GM21825 (cell line): Measurements from ENCODE around the gene PEF1.
A peak's percentile ranks its signal among the peaks of the same experiment; 100 is the strongest.
"Not testable (repeated sequence)": the region's sequence is repeated elsewhere in the genome, so short reads cannot be mapped to it uniquely, and the experiment has no call there.

Experiments used
- ATAC-seq: cut with Tn5 transposase; IDR thresholded peaks from one replicate; pipeline ENCODE4 v1.9.1; 2021; ENCODE audit warnings: mild to moderate bottlenecking, moderate library complexity; ENCODE audit not compliant: unreplicated experiment

The PEF1 gene

GRCh38 chr1:31615414-31615813 is 29.3 kb downstream of the PEF1 start:
- ATAC-seq: no peak

- ATAC-seq: no peak
Measured at GRCh38 chr1:31614414-31615005, 30.2 kb downstream of the PEF1 start.

- no peak for ATAC-seq
Measured at GRCh38 chr1:31609514-31610118, 35.1 kb downstream of the PEF1 start.

- ATAC-seq: no peak
Measured at GRCh38 chr1:31607360-31607759, 37.3 kb downstream of the PEF1 start.

- peak; percentile 89 for ATAC-seq
Measured at GRCh38 chr1:31605908-31606427, 38.7 kb downstream of the PEF1 start.

- ATAC-seq: no peak
Measured at GRCh38 chr1:31602081-31602480, 42.6 kb downstream of the PEF1 start.

- ATAC-seq: no peak
Measured at GRCh38 chr1:31600641-31601040, 44.0 kb downstream of the PEF1 start.

- no peak for ATAC-seq
Measured at GRCh38 chr1:31598980-31599379, 45.7 kb downstream of the PEF1 start.

GRCh38 chr1:31596737-31597097 is 48.0 kb downstream of the PEF1 start:
- ATAC-seq: no peak

GRCh38 chr1:31595836-31596736 is 48.6 kb downstream of the PEF1 start:
- ATAC-seq: no peak

GRCh38 chr1:31593770-31594632 is 50.7 kb downstream of the PEF1 start:
- ATAC-seq: no peak

- ATAC-seq: no peak
Measured at GRCh38 chr1:31593136-31593665, 51.5 kb downstream of the PEF1 start.

- no peak for ATAC-seq
Measured at GRCh38 chr1:31592132-31592531, 52.5 kb downstream of the PEF1 start.

- ATAC-seq: no peak
Measured at GRCh38 chr1:31591425-31592093, 53.1 kb downstream of the PEF1 start.

GRCh38 chr1:31588751-31589515 is 55.7 kb downstream of the PEF1 start:
- ATAC-seq: no peak

- ATAC-seq: no peak
Measured at GRCh38 chr1:31587720-31588423, 56.8 kb downstream of the PEF1 start.

GRCh38 chr1:31587328-31587699 is 57.4 kb downstream of the PEF1 start:
- not testable (repeated sequence) for ATAC-seq

GRCh38 chr1:31586376-31587327 is 58.0 kb downstream of the PEF1 start:
- no peak for ATAC-seq
